Erythroblast (primary cell): ENCODE data around the gene CPLX1.

ENCODE experiments used
- DNase-seq, 2 experiments: peaks; one replicate each; lab custom pipeline; 2025; lab: John Stamatoyannopoulos, UW
- GATA1 ChIP-seq: IDR thresholded peaks from 2 replicates; pipeline ENCODE4 v1.6.1; 2011; ENCODE audit warnings: low read depth, mild to moderate bottlenecking, control low read depth, low read length, moderate library complexity
- POLR2A ChIP-seq: IDR thresholded peaks from 2 replicates; pipeline ENCODE4 v1.6.1; 2011; ENCODE audit warnings: mild to moderate bottlenecking, low read length

The CPLX1 gene

DNA sequence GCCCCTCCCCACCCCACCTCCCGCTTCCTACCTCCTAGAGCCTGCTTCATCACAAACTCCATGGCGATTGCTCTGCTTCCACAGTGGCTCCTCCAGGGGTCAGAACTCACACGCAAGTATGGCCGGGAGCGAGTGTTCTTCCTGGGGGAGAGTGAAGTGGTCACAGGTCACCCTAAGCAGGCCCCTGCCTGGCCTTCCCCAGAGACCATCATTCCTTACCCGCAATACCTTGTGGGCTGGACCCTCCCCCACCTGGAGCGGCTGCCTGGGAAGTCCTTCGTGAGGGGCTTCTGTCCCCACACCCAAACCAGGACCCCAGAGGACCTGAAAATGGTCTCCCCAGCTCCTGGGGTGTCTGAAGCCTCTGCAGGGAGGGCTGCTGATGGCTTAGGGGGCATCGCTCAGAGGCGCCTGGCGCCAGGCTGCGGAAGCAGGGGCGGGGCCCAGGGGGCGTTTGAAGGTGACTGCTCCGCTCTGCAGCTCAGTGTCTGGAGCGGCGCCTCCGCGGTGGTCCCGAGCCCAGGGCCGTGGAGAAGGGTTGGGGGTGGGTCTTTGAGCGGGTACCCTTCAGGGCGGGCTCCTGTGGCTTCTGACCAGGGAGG, 1.4 kb downstream of the CPLX1 start:
- DNase-seq = no peak
- TF ChIP-seq POLR2A (no peak), GATA1 (no peak)

DNA sequence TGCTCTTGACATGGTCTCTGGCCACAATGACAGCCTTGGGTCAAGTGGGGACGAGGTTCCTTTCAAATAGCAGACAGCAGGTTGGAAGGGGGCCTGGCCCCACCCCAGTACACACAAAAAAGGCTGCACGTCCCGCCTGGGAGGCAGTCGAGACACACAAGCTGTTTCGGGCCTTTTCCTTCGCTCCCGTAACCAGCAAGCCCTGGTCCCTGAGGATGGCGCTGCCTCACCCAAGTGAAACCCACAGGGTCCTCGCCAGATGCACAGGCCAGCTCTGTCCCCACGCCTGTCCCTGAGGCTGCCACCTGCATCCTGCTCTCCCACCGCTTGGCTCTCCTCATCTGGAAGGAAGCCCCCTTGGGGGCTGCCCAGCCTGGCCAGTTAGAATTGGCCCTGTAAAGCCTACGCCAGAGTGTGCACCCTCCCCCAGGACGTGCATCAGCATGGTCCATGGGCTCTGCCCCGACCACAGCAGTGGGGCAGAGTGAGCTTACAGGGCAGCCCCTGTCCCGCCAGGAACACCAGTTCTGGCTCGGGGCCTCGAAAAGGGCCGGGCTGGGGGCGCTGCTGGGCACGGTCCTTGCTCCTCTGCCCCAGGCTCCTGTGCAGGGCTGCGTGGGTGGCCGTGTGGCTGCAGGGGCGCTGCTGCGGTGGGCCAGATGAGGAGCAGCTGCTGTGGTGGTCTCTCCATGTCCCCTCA, 2.0 kb downstream of the CPLX1 start:
- no peak for DNase-seq
- no peak for TF ChIP-seq GATA1
- TF ChIP-seq POLR2A = no peak

DNA sequence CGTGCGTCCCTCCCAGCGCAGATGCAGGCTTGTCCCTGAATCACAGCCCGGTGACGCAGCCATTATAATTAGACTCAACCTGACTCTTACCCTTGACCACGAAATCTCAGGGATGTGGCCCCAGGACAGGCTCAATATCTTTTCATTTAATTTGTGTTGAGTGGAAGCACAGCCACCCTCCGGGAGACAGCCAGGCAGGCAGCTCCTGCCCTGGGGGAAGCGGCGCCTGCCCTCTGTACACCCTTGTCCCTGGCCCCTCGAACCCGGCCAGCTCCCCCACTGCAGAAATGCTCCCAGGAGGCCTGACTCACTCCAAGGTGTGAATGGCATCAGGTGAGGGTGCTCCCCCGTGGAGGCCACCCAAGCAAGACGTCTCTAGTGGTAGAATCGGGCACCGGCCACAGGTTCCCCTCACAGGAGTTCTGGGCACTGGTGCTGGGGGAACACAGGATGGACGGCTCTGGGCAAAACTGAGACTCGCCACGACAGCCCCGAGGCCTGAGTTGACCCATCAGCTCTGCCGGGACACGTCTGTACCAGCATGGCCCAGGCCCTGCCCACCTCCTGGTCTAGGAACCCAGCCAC, 2.7 kb downstream of the CPLX1 start:
- no peak for TF ChIP-seq POLR2A
- no peak for TF ChIP-seq GATA1
- no peak for DNase-seq

DNA sequence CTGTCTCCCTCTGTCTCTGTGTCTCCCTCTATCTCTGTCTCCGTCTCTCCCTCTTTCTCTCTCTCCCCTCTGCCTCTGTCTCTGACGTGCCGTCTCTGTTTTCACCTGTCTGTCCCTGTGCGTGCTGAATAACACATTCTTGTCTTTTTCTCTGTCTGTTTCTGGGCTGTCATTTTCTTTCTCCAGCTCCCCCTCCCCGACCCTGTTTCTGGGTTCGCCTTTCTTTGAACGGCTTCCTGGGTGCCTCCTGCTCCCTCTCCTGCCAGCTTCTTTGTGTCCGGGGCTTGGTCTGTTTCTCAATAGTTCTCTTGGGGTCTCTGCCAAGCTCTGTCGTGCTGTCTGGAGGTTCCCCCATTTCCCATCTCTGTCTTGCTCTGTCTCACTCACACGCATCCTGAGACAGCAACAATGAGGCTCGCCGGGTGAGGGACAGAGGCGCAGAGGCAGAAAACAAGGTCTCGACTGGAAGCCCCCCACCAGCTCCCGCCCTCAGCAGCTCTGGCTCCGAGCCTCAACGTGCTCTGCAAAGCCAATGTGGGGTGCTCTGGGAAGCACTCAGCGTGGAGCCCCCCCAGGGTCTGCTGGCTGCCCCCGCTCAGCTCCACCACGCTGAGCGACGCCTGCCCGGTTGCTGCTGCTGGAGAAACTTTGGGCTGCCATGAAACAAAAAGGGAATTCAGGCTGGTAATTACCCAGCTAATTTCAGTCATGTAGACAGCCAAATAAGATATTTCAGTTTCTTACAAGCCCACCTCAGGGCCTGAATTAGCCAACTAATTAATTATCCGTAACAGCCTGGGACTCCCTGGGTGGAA, 3.4 kb downstream of the CPLX1 start:
- TF ChIP-seq GATA1 (no peak), POLR2A (no peak)
- DNase-seq = no peak

DNA sequence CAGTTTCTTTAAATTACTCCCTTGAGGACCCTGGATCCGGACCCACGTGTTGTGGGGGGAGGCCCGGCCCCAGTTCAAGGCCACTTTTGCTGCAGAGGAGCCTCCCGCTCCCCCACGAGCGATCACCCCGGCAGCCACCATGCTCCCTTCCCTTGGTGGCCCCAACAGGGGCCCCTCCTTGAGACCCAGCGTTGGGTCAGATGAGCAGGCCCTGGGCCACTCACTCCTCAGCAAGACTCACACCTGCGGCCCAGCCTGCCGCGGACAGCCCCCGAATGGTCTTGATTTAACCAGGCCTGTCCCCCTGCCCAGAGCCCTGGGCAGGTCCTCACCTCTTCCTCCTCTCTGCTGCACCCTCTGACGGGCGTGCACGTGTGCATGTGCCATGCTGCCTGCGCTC, 4.3 kb downstream of the CPLX1 start:
- DNase-seq = no peak
- TF ChIP-seq POLR2A (no peak), GATA1 (no peak)

DNA sequence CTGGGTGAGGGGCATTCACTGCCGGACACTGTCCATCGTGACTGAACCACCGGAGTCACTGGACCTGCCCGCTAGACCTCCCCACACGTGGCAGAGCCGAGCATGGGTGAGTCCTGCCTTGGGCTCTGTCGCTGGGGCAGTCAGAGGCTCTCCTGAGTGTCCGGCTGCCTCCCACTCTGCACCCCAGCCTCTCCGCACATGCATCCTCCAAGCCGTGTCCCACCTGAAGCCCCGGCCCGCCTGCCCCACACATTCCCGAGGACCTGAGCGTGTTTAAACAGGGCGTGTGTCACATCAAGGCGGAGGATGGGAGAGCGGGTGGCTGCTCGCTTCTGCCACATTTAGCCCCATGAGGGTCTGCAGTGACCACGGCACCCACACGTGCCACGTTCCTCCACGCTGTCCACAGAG, 4.7 kb downstream of the CPLX1 start:
- TF ChIP-seq POLR2A (no peak), GATA1 (no peak)
- DNase-seq = no peak

DNA sequence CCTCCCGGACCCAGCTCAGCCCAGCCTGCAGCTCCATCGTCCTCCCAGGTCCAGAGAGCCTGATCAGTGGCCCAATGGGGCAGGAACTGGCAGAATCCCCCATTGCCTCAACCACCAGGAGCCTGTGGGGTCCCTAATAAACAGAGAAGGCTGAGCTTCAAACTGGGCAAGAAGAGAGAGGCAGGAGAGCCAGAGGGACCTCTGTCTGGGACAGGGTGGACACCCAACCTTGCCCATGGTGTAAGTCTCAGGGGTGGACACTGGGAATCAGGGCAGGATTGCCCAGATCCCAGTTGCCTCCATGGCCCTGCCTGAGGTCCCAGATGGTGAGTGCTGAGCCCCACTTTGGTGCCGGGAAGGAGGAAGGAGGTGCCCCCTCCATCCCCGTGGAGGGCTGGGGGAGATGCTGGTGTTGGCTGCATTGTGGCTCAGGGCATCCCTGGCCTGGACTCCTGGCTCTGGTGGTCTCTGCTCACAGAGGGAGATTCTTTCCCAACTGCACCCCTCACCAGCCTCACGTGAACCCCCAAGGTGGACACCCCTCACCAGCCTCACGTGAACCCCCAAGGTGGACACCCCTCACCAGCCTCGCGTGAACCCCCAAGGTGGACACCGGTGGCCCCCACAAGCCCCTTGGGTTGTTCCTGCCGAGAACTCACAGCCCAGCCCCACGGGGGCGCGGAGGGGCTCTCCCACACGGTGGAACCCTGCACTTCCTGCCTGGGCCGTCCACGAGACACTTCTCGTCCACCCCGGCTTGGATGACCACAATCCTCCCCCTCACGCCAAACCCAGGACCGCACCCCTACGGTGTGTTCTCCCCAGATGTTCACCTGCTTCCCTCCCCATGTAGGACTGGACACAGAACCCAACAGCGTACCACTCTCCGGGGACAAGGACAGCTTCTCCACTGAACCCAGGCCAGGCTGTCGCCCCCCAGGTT, 5.4 kb downstream of the CPLX1 start:
- TF ChIP-seq GATA1 (no peak), POLR2A (no peak)
- DNase-seq = no peak

DNA sequence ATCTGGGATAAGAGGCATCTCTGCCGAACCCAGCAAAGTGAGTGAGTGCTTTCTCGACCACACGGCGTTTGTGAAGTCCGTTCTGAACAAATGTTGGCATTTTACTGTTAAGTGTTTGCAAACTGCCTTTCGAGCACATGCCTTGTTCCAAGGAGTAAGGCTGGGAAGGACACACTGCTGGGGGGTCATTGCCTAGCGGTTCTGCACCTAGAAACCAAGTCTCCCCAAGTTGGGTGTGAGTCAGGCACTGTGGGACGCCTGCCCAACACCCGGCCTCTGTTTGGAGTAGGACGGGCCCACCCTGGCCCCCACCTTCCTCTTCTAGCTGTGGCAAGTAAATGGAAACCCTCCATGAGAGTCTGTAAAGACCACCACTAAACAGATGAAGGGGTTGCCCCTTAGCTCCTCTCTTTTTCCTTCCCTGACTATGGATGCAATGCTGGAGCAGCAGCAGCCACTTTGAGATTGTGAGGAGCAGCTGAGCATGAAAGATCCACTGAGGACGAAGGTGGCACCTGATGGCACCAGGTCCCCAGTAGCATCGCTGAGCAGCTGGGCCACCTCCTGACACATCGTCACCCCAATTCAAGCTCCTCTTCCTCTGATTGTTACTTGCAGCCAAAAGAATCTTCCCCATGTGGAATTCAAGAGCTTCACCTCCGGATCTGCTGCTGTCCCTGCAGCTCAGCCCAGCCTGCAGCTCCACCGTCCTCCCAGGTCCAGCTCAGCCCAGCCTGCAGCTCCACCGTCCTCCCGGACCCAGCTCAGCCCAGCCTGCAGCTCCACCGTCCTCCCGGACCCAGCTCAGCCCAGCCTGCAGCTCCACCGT, 6.3 kb downstream of the CPLX1 start:
- DNase-seq = no peak
- TF ChIP-seq GATA1 (no peak), POLR2A (no peak)

DNA sequence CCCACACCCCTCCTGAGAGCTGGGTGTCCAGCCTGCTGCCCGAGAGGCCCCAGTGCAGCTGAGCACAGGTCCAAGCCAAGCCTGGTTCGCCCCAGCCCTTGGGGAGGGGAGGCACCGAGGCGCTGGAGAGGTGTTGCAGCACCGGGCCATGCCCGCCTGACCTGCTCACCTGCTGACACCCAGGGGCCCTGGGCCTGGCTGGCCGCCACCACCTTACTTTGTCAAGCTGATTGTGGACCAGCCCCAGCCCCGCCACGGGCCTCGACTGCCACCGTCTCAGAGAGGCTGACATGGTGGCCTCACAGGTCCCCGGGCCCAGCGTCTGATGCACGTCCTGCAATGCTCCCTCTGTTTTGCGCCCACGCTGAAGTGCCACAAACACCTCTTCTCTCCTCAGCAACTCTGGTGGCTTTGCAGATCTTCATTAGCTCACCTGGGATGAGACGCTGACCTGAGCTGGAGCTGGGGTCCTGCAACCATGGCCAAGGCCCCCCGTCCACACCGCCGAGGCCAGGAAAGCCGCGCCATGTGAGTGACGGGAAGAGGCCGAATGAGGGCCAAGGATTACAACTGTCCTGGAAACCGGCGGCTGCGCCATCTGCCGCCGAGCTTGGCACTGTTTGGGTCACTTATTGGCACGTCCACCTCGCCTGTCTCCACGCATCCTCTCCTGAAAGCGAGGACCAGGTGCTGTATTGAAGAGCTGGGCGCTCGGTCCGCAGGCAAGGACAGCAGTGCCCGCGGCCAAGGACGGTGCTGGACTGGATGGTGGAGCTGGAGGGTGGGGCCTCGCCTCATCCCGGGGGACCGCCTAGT, 7.6 kb downstream of the CPLX1 start:
- no peak for DNase-seq
- TF ChIP-seq GATA1 = no peak
- TF ChIP-seq POLR2A = no peak

DNA sequence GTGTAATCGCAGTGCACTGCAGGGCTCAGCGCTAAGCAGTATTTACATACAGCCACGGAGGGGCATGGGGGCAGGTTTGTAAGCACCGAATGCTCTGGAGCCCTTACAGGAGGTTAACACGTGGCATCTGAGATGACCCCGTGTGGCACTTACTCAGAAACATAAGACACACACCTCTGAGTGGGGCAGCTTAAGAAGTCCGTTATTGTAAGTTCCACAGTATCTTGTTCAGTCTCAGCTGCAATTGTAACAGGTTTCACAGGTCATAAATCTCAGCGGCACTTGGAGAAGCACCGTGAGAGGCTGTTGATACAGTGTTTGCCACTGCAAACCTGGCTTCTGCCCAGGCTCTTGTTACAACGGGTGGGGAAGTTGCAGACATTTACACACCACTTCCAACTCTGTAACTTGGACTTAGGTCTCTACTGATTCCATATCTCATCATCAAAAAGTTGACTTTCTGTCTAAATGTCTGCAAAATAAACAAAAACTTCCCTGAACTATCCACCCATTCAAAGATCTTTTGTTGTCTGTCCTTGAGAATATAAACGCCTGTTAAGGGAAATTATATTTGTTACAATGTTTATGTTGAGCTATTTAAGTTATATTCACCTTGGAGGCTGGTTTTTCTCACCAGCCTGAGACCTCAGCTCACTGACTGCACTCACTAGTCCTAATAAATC, 10.3 kb downstream of the CPLX1 start:
- DNase-seq = no peak
- TF ChIP-seq POLR2A = no peak
- no peak for TF ChIP-seq GATA1
